ENCODE measurements around the gene PRODH2.

PRODH2 gene

GRCh38 chr19:35764432-35765315 lies 48.0 kb downstream of the PRODH2 start:
- ChIA-PET POLR2A (interaction anchor here (1.0 kb wide), 2 partner anchors 16 to 254 kb away, joined by 3 read pairs; partner anchors contain the start of gene LIN37), CTCF (interaction anchor here (0.6 kb wide), 1 partner anchor 483 kb away, joined by 3 read pairs; no protein-coding TSS in a partner anchor)
- DNase-seq (ENCODE audit: extremely low spot score): no peak
- TF ChIP-seq FOXK2 (IDR thresholded peaks at IDR 0.05): no peak
- no peak for TF ChIP-seq SUZ12 (IDR thresholded peaks at IDR 0.05)
- no peak for TF ChIP-seq CTBP1 (IDR thresholded peaks at IDR 0.05; ENCODE audit: borderline replicate concordance)
- TF ChIP-seq FOXA1 (IDR thresholded peaks at IDR 0.05): no peak
- TF ChIP-seq NFRKB (IDR thresholded peaks at IDR 0.05): no peak
- no peak for TF ChIP-seq SP1 (IDR thresholded peaks at IDR 0.05)
- TF ChIP-seq TARDBP (IDR thresholded peaks at IDR 0.05): no peak
- no peak for TF ChIP-seq HDGF (IDR thresholded peaks at IDR 0.05; ENCODE audit: borderline replicate concordance)

- CTCF ChIA-PET: no interaction called here
- no peak for DNase-seq (ENCODE audit: extremely low spot score)
- POLR2A ChIA-PET: no interaction called here
These were observed 51.8 kb downstream of the PRODH2 start for GRCh38 chr19:35760711-35761349.

GRCh38 chr19:35759697-35760096 lies 52.9 kb downstream of the PRODH2 start:
- no peak for TF ChIP-seq CTBP1 (IDR thresholded peaks at IDR 0.05; ENCODE audit: borderline replicate concordance)
- no peak for TF ChIP-seq SUZ12 (IDR thresholded peaks at IDR 0.05)
- no peak for TF ChIP-seq FOXM1 (IDR thresholded peaks at IDR 0.05; ENCODE audit: borderline replicate concordance)
- TF ChIP-seq ELF4 (IDR thresholded peaks at IDR 0.05): no peak
- TF ChIP-seq ZNF384 (IDR thresholded peaks at IDR 0.05): no peak
- no peak for TF ChIP-seq SP1 (IDR thresholded peaks at IDR 0.05)
- no peak for TF ChIP-seq FOXA1 (IDR thresholded peaks at IDR 0.05)
- no peak for TF ChIP-seq ARNT (IDR thresholded peaks at IDR 0.05)
- TF ChIP-seq NFRKB (IDR thresholded peaks at IDR 0.05): no peak
- no peak for TF ChIP-seq FOXK2 (IDR thresholded peaks at IDR 0.05)
- no peak for TF ChIP-seq TARDBP (IDR thresholded peaks at IDR 0.05)
- TF ChIP-seq BHLHE40 (IDR thresholded peaks at IDR 0.05; ENCODE audit: borderline replicate concordance): no peak
- TF ChIP-seq L3MBTL2 (conservative IDR thresholded peaks at IDR 0.05): no peak
- no peak for TF ChIP-seq HDGF (IDR thresholded peaks at IDR 0.05; ENCODE audit: borderline replicate concordance)
- DNase-seq (ENCODE audit: extremely low spot score): no peak
- POLR2A ChIA-PET: interaction anchor here (1.1 kb wide), 1 partner anchor 12 kb away, joined by 3 read pairs; the partner anchor contains the start of gene LIN37
- CTCF ChIA-PET: no interaction called here

More at GRCh38 chr19:35760711-35761349, 51.8 kb downstream of the PRODH2 start:
- no peak for TF ChIP-seq HDGF (IDR thresholded peaks at IDR 0.05; ENCODE audit: borderline replicate concordance)
- no peak for TF ChIP-seq PKNOX1 (IDR thresholded peaks at IDR 0.05)
- no peak for TF ChIP-seq NFRKB (IDR thresholded peaks at IDR 0.05)
- TF ChIP-seq L3MBTL2 (conservative IDR thresholded peaks at IDR 0.05): no peak
- TF ChIP-seq BHLHE40 (IDR thresholded peaks at IDR 0.05; ENCODE audit: borderline replicate concordance): no peak
- TF ChIP-seq TARDBP (IDR thresholded peaks at IDR 0.05): no peak
- no peak for TF ChIP-seq LEF1 (IDR thresholded peaks at IDR 0.05; ENCODE audit: borderline replicate concordance)
- no peak for TF ChIP-seq ZNF384 (IDR thresholded peaks at IDR 0.05)
- no peak for TF ChIP-seq FOXA1 (IDR thresholded peaks at IDR 0.05)
- TF ChIP-seq ELF4 (IDR thresholded peaks at IDR 0.05): no peak
- no peak for TF ChIP-seq FOXM1 (IDR thresholded peaks at IDR 0.05; ENCODE audit: borderline replicate concordance)
- TF ChIP-seq SP1 (IDR thresholded peaks at IDR 0.05): no peak

GRCh38 chr19:35757749-35758608 lies 54.7 kb downstream of the PRODH2 start, which contains the start of gene PROSER3:
Gene PROSER3, plus strand, starts transcription at chr19:35758176. Its CDS starts 40 bp downstream, at chr19:35758216.
- no peak; the same call in none of the 2 replicates for TF ChIP-seq SUZ12 (IDR thresholded peaks at IDR 0.05)
- no peak for TF ChIP-seq TARDBP (IDR thresholded peaks at IDR 0.05)
- TF ChIP-seq LEF1 (IDR thresholded peaks at IDR 0.05; ENCODE audit: borderline replicate concordance): 0 out of 2 replicates have a peak, but pooled peaks have one; percentile 25
- TF ChIP-seq ARNT (IDR thresholded peaks at IDR 0.05): no peak
- TF ChIP-seq FOXK2 (IDR thresholded peaks at IDR 0.05): no peak
- TF ChIP-seq SP1 (IDR thresholded peaks at IDR 0.05): no peak
- peak; percentile 26; the same call in 1 of the 2 replicates for TF ChIP-seq L3MBTL2 (conservative IDR thresholded peaks at IDR 0.05)
- TF ChIP-seq BHLHE40 (IDR thresholded peaks at IDR 0.05; ENCODE audit: borderline replicate concordance): no peak
- no peak for TF ChIP-seq CTBP1 (IDR thresholded peaks at IDR 0.05; ENCODE audit: borderline replicate concordance)
- no peak for TF ChIP-seq ZNF384 (IDR thresholded peaks at IDR 0.05)
- TF ChIP-seq ELF4 (IDR thresholded peaks at IDR 0.05): peak; percentile 34
- no peak for TF ChIP-seq HDGF (IDR thresholded peaks at IDR 0.05; ENCODE audit: borderline replicate concordance)
- no peak for TF ChIP-seq FOXA1 (IDR thresholded peaks at IDR 0.05)
- TF ChIP-seq NFRKB (IDR thresholded peaks at IDR 0.05): no peak
- TF ChIP-seq FOXM1 (IDR thresholded peaks at IDR 0.05; ENCODE audit: borderline replicate concordance): no peak
- peak; percentile 99 for TF ChIP-seq PKNOX1 (IDR thresholded peaks at IDR 0.05)
- ChIA-PET CTCF (interaction anchor here (1.0 kb wide), 1 partner anchor 17 kb away, joined by 3 read pairs; no protein-coding TSS in a partner anchor), POLR2A (interaction anchor here (1.3 to 2.5 kb wide), 5 partner anchors 10 to 56 kb away, joined by 3 to 33 read pairs (median 8); partner anchors contain the start of genes LIN37, PSENEN and U2AF1L4)
- peak; percentile 97 for DNase-seq (ENCODE audit: extremely low spot score)

- ChIA-PET POLR2A (interaction anchor here (1.3 to 2.5 kb wide), 5 partner anchors 9 to 55 kb away, joined by 3 to 33 read pairs (median 8); partner anchors contain the start of genes LIN37, PSENEN and U2AF1L4), CTCF (interaction anchor here (1.0 kb wide), 1 partner anchor 17 kb away, joined by 3 read pairs; no protein-coding TSS in a partner anchor)
- TF ChIP-seq NFRKB (IDR thresholded peaks at IDR 0.05): no peak
- no peak for TF ChIP-seq FOXM1 (IDR thresholded peaks at IDR 0.05; ENCODE audit: borderline replicate concordance)
- TF ChIP-seq TARDBP (IDR thresholded peaks at IDR 0.05): no peak
- TF ChIP-seq CTBP1 (IDR thresholded peaks at IDR 0.05; ENCODE audit: borderline replicate concordance): no peak
- no peak for TF ChIP-seq L3MBTL2 (conservative IDR thresholded peaks at IDR 0.05)
- no peak for TF ChIP-seq ZNF384 (IDR thresholded peaks at IDR 0.05)
- TF ChIP-seq ARNT (IDR thresholded peaks at IDR 0.05): no peak
- no peak for TF ChIP-seq FOXA1 (IDR thresholded peaks at IDR 0.05)
- TF ChIP-seq PKNOX1 (IDR thresholded peaks at IDR 0.05): no peak
- TF ChIP-seq BHLHE40 (IDR thresholded peaks at IDR 0.05; ENCODE audit: borderline replicate concordance): no peak
- TF ChIP-seq ELF4 (IDR thresholded peaks at IDR 0.05): no peak
- no peak for TF ChIP-seq FOXK2 (IDR thresholded peaks at IDR 0.05)
- no peak for TF ChIP-seq SP1 (IDR thresholded peaks at IDR 0.05)
- TF ChIP-seq LEF1 (IDR thresholded peaks at IDR 0.05; ENCODE audit: borderline replicate concordance): no peak
- DNase-seq (ENCODE audit: extremely low spot score): peak; percentile 39
These were observed 55.4 kb downstream of the PRODH2 start for GRCh38 chr19:35757231-35757748.
